ENCODE data around the gene ZAP70.

DNA sequence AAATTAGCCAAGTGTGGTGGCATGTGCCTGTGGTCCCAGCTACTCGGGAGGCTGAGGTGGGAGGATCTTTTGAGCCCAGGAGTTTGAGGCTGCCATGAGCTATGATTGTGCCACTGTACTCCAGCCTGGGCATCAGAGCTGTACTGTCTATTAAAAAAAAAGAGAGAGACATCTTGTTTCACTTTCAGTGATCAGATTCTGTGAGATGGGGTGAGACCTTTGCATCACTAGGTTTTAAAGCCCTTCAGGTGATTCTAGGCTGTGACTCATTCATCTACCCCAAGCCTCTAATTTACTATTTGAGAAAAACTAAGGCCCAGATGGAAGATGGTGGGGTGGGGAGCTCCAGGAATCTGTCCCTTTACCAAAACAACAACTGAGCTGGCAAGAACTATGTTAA, 36.8 kb upstream of the ZAP70 start:
- TF ChIP-seq, protein P1, sequence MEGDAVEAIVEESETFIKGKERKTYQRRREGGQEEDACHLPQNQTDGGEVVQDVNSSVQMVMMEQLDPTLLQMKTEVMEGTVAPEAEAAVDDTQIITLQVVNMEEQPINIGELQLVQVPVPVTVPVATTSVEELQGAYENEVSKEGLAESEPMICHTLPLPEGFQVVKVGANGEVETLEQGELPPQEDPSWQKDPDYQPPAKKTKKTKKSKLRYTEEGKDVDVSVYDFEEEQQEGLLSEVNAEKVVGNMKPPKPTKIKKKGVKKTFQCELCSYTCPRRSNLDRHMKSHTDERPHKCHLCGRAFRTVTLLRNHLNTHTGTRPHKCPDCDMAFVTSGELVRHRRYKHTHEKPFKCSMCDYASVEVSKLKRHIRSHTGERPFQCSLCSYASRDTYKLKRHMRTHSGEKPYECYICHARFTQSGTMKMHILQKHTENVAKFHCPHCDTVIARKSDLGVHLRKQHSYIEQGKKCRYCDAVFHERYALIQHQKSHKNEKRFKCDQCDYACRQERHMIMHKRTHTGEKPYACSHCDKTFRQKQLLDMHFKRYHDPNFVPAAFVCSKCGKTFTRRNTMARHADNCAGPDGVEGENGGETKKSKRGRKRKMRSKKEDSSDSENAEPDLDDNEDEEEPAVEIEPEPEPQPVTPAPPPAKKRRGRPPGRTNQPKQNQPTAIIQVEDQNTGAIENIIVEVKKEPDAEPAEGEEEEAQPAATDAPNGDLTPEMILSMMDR (IDR thresholded peaks at IDR 0.05): no peak
- no peak for TF ChIP-seq EP300 (IDR thresholded peaks at IDR 0.05)
- TF ChIP-seq POLR2A (IDR thresholded peaks at IDR 0.05): no peak
- TF ChIP-seq POLR2AphosphoS5 (IDR thresholded peaks at IDR 0.05): no peak

Measured in gastroesophageal sphincter (tissue), 3 donors.